Measurements from ENCODE around the gene SKI.

Gene SKI

GRCh38 chr1:2351723-2352122 lies 123.6 kb downstream of the SKI start:
- DNase-seq (ENCODE audit: low read depth in 2 of 2), result no peak

GRCh38 chr1:2352341-2352896 lies 124.3 kb downstream of the SKI start:
- DNase-seq (ENCODE audit: low read depth in 2 of 2), result no peak

GRCh38 chr1:2352897-2353550 lies 124.9 kb downstream of the SKI start:
- no peak for DNase-seq (ENCODE audit: low read depth in 2 of 2)

- no peak for DNase-seq (ENCODE audit: low read depth in 2 of 2)
These were observed 125.7 kb downstream of the SKI start for GRCh38 chr1:2353551-2354438.

GRCh38 chr1:2354511-2355372 lies 126.6 kb downstream of the SKI start:
- no peak for DNase-seq (ENCODE audit: low read depth in 2 of 2)

GRCh38 chr1:2355373-2356261 lies 127.5 kb downstream of the SKI start:
- DNase-seq (ENCODE audit: low read depth in 2 of 2), result no peak

- no peak for DNase-seq (ENCODE audit: low read depth in 2 of 2)
These were observed 128.3 kb downstream of the SKI start for GRCh38 chr1:2356401-2356800.

- DNase-seq (ENCODE audit: low read depth in 2 of 2), result no peak
These were observed 129.1 kb downstream of the SKI start for GRCh38 chr1:2356911-2357845.

GRCh38 chr1:2358072-2358471 lies 130.0 kb downstream of the SKI start:
- DNase-seq (ENCODE audit: low read depth in 2 of 2), result no peak

- no peak for DNase-seq (ENCODE audit: low read depth in 2 of 2)
These were observed 130.8 kb downstream of the SKI start for GRCh38 chr1:2358651-2359640.
